Stimulated activated naive CD8-positive, alpha-beta T cell treated with anti-CD3 and anti-CD28 coated beads, Interleukin-15, amount 100 ng/mL, for 72 hours (primary cell): Measurements from ENCODE around the gene CFAP54.

Experiments
- ATAC-seq: fragments of 150-1000 bp; cut with Tn5 transposase; 2 replicates; pipeline ENCODE4 v1.10.0; 2021; ENCODE audit warnings: mild to moderate bottlenecking, moderate library complexity
- DNase-seq, 2 donors: peaks; one replicate each; pipeline ENCODE4 v3.0.0; 2021 to 2022
- H3K27ac Mint-ChIP-seq, 2 donors: one replicate each; pipeline ENCODE4 v1.8.0; 2022; ENCODE audit warnings: mild to moderate bottlenecking in 2 of 2, mixed read lengths in 2 of 2, moderate library complexity in 2 of 2
- H3K27me3 Mint-ChIP-seq: one replicate; pipeline ENCODE4 v1.8.0; 2022; ENCODE audit warnings: mixed read lengths
- H3K4me1 Mint-ChIP-seq: one replicate; pipeline ENCODE4 v1.8.0; 2022; ENCODE audit warnings: mild to moderate bottlenecking, mixed read lengths
- H3K4me3 Mint-ChIP-seq, 2 donors: one replicate each; pipeline ENCODE4 v1.8.0; 2022; ENCODE audit warnings: mild to moderate bottlenecking in 2 of 2, mixed read lengths in 2 of 2, moderate library complexity in 1 of 2
- H3K9me3 Mint-ChIP-seq, 2 donors: one replicate each; pipeline ENCODE4 v1.8.0; 2022; ENCODE audit warnings: mixed read lengths in 2 of 2

CFAP54 gene

GRCh38 chr12:96496944-96497343, 7.6 kb downstream of the CFAP54 start:
- no peak overlapping the region for H3K4me3 Mint-ChIP-seq
- H3K9me3 Mint-ChIP-seq, result no peaks in the 10 kb centered on the region
- DNase-seq (no peak), ATAC-seq (no peak)
- H3K27me3 Mint-ChIP-seq, result no peaks in the 10 kb centered on the region
- H3K4me1 Mint-ChIP-seq, result peaks cover 29% of the 10 kb centered on the region
- H3K27ac Mint-ChIP-seq, result no peak overlapping the region

- no peak for DNase-seq
- no peak overlapping the region for H3K27ac Mint-ChIP-seq
Measured at GRCh38 chr12:96497855-96498254, 8.5 kb downstream of the CFAP54 start.

GRCh38 chr12:96500693-96501092, 11.3 kb downstream of the CFAP54 start:
- Mint-ChIP-seq H3K4me3 (peak overlapping the region in 1 of 2 donors; percentile 20), H3K27me3 (no peaks in the 10 kb centered on the region), H3K27ac (peak overlapping the region; percentile 66 to 94), H3K4me1 (peaks cover 46% of the 10 kb centered on the region), H3K9me3 (no peaks in the 10 kb centered on the region)
- ATAC-seq (no peak), DNase-seq (no peak)

More at GRCh38 chr12:96497855-96498254, 8.5 kb downstream of the CFAP54 start:
- Mint-ChIP-seq H3K4me1 (peaks cover 38% of the 10 kb centered on the region), H3K4me3 (no peak overlapping the region), H3K9me3 (no peaks in the 10 kb centered on the region), H3K27me3 (no peaks in the 10 kb centered on the region)
- no peak for ATAC-seq

DNA sequence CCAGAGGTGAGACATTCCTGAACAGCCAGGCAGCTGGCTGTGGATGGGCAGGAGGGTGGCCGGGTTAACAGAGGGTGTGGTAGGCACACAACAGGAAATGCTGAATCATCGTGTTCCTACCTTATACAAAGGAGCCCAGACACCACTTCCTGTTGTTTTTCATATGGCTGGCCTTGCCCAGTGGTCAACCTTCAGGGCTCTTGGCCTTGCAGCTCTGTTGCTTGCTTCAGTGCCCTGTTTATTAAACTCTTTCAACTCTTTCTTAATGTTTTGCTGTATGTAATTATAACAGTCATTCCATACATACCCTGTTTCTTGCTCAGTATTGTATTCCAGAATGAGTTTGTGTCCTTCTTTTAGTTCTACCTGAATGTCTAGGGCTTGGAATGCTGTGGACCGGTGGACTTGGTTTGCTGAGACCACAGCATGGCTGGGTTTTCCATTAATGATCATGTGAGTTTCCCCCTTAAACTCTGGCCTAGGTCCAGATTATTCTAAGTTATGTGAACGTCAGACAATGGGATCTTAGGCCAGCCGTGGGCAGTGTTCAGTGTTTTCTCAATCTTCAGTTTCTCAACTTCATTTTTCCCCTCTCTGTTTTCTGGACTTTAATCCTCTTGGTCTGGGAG, 11.9 kb downstream of the CFAP54 start:
- ATAC-seq (peak; percentile 87), DNase-seq (peak in 1 of 2 donors; percentile 25)
- H3K27me3 Mint-ChIP-seq, result no peaks in the 10 kb centered on the region
- H3K4me3 Mint-ChIP-seq, result peak overlapping the region; percentile 15 to 20
- peak overlapping the region; percentile 66 to 94 for H3K27ac Mint-ChIP-seq
- no peaks in the 10 kb centered on the region for H3K9me3 Mint-ChIP-seq
- peaks cover 46% of the 10 kb centered on the region for H3K4me1 Mint-ChIP-seq

DNA sequence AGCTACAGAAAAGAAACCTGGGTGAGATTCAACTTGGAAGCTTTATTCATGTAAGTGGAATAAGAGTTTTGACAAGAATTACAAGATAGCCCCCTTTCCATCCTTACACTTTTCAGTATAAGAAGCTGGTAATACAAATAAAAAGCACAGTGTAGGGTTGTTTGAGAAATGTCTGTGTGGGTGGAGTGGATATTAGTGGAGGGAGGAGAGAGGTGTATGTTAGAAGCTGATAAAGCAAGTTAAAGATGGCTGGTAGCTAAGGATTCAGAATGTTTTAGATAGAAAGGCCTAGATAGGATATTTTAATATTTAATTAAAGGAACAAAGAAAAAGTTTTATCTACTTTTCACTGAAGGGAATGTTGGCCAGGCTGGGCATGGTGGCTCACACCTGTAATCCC, 12.5 kb downstream of the CFAP54 start:
- peaks cover 46% of the 10 kb centered on the region for H3K4me1 Mint-ChIP-seq
- DNase-seq (no peak), ATAC-seq (peak; percentile 52)
- H3K9me3 Mint-ChIP-seq, result no peaks in the 10 kb centered on the region
- H3K27me3 Mint-ChIP-seq, result no peaks in the 10 kb centered on the region
- peak overlapping the region; percentile 66 to 94 for H3K27ac Mint-ChIP-seq
- peak overlapping the region in 1 of 2 donors; percentile 14 for H3K4me3 Mint-ChIP-seq

DNA sequence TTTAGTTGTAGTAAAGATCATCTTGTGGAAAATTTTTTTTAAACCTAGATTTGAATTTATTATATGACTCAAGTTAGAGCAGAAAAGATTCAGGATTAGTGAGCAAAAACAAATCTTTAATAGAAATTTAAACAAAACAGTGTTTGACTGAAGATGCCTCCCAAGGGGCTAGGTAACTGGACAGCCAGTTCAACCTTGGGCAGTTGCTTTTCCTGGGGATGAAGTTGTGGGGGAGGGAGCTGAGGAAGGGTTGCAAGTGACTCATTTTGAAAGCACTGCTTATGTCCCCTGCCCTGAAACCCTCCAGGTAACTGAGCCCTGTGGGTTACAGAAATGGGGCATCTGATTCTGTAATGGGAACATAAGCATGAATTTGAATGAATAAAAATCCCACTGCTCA, 13.1 kb downstream of the CFAP54 start:
- Mint-ChIP-seq H3K4me3 (peak overlapping the region; percentile 61 to 65), H3K4me1 (peaks cover 45% of the 10 kb centered on the region), H3K27me3 (no peaks in the 10 kb centered on the region), H3K9me3 (no peaks in the 10 kb centered on the region), H3K27ac (peak overlapping the region; percentile 87 to 89)
- ATAC-seq (peak; percentile 66), DNase-seq (peak in 1 of 2 donors; percentile 27)

DNA sequence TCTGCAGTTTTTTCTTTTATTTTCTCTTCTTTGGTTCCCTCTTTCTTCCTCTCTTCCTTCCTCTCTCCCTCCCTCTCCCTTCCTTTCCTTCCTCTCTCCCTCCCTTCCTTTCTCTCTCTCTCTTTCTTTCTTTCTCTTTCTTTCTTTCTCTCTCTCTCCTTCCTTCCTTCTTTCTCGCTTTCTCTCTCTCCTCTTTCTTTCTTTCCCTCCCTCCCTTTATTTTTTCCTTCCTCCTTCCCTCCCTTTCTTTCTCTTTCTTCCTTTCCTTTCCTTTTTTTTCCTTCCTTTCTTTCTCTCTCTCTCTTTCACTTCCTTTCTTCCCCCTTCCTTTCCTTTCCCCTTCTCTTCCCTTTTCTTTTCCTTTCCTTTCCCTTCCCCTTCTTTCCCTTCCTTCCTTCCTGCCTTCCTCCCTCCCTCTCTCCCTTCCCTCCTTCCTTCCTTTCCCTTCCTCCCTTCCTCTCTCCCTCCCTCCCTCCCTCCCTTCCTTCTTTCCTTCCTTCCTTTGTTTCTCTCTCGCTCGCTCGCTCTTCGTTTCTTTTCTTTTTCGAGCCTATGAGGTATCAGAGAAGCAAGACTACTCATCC, 13.7 kb downstream of the CFAP54 start:
- no peak for ATAC-seq
- H3K4me1 Mint-ChIP-seq, result peaks cover 44% of the 10 kb centered on the region
- H3K4me3 Mint-ChIP-seq, result peak overlapping the region; percentile 61 to 65
- H3K9me3 Mint-ChIP-seq, result no peaks in the 10 kb centered on the region
- no peak for DNase-seq
- no peaks in the 10 kb centered on the region for H3K27me3 Mint-ChIP-seq
- H3K27ac Mint-ChIP-seq, result peak overlapping the region; percentile 87 to 89

DNA sequence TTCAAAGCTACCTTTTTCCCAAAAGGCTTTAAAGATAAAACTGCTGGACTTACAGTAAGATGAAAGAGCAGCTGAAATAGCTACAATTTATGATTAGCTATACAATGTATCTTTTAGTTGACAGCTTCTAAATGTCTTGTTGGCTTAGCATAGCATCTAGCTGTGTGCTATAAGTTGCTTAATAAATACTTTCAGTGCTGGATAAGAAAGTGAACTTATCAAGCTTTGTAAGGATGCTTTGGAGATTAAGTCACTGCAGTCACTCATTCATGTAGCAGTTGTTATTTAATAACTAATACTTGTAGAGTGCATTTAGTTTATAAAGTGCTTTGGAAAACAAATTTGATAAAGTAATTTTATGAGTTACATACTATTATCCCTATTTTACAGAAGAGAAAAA, 14.6 kb downstream of the CFAP54 start:
- peaks cover 43% of the 10 kb centered on the region for H3K4me1 Mint-ChIP-seq
- no peaks in the 10 kb centered on the region for H3K9me3 Mint-ChIP-seq
- H3K27ac Mint-ChIP-seq, result no peak overlapping the region
- no peak for ATAC-seq
- no peak for DNase-seq
- H3K4me3 Mint-ChIP-seq, result no peak overlapping the region
- H3K27me3 Mint-ChIP-seq, result no peaks in the 10 kb centered on the region

DNA sequence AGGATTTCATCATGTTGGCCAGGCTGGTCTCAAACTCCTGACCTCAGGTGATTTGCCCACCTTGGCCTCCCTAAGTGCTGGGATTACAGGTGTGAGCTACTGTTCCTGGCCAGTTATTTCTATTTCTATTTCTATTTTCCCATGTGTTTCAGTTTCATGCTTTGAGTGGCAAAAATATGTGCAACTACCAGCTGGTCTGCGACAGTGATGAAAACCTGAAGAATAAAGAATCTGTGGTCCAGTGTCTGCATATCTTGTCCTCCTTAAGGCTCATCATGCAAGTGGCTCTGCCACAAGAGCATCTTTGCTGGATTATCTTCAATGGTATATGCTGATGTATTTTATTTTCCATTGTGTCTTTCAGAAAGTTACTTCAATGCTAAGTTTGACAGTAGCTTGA, 17.4 kb downstream of the CFAP54 start:
- no peak for DNase-seq
- Mint-ChIP-seq H3K27me3 (no peaks in the 10 kb centered on the region), H3K27ac (no peak overlapping the region), H3K9me3 (no peaks in the 10 kb centered on the region), H3K4me3 (no peak overlapping the region), H3K4me1 (peaks cover 24% of the 10 kb centered on the region)
- no peak for ATAC-seq

- Mint-ChIP-seq H3K27ac (no peak overlapping the region), H3K9me3 (no peaks in the 10 kb centered on the region), H3K4me3 (no peak overlapping the region), H3K4me1 (peaks cover 5% of the 10 kb centered on the region), H3K27me3 (no peaks in the 10 kb centered on the region)
- no peak for ATAC-seq
- no peak for DNase-seq
Measured at GRCh38 chr12:96510306-96510764, 21.0 kb downstream of the CFAP54 start.

- DNase-seq (no peak), ATAC-seq (no peak)
- Mint-ChIP-seq H3K4me3 (no peak overlapping the region), H3K27me3 (no peaks in the 10 kb centered on the region), H3K27ac (no peak overlapping the region), H3K4me1 (peaks cover 19% of the 10 kb centered on the region), H3K9me3 (no peaks in the 10 kb centered on the region)
Measured at GRCh38 chr12:96513166-96513565, 23.8 kb downstream of the CFAP54 start.

DNA sequence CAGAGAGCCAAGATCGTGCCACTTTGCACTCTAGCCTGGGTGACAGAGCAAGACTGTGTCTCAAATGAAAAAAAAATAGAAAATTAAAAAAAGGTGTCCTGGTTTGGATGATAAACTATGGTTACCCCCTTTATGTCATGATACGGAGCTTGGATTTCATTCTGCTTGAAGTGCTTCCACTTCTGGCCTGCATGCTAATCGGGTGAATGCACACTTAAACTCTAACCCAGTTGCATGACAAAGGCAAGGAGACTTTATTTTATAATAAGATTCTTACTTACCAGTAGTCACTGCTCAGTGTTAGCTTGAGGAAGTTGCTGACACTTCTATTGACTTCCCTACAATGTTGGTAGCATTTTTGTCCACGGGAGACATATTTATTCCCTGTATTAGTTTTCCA, 24.3 kb downstream of the CFAP54 start:
- H3K27me3 Mint-ChIP-seq, result no peaks in the 10 kb centered on the region

GRCh38 chr12:96514328-96514727, 25.0 kb downstream of the CFAP54 start:
- Mint-ChIP-seq H3K27me3 (no peaks in the 10 kb centered on the region), H3K27ac (no peak overlapping the region), H3K4me1 (peaks cover 19% of the 10 kb centered on the region), H3K9me3 (no peaks in the 10 kb centered on the region), H3K4me3 (no peak overlapping the region)
- DNase-seq (no peak), ATAC-seq (no peak)

More for the DNA sequence above, 24.3 kb downstream of the CFAP54 start:
- H3K4me1 Mint-ChIP-seq, result peaks cover 19% of the 10 kb centered on the region
- H3K9me3 Mint-ChIP-seq, result no peaks in the 10 kb centered on the region
- ATAC-seq (no peak), DNase-seq (no peak)
- no peak overlapping the region for H3K27ac Mint-ChIP-seq
- no peak overlapping the region for H3K4me3 Mint-ChIP-seq

DNA sequence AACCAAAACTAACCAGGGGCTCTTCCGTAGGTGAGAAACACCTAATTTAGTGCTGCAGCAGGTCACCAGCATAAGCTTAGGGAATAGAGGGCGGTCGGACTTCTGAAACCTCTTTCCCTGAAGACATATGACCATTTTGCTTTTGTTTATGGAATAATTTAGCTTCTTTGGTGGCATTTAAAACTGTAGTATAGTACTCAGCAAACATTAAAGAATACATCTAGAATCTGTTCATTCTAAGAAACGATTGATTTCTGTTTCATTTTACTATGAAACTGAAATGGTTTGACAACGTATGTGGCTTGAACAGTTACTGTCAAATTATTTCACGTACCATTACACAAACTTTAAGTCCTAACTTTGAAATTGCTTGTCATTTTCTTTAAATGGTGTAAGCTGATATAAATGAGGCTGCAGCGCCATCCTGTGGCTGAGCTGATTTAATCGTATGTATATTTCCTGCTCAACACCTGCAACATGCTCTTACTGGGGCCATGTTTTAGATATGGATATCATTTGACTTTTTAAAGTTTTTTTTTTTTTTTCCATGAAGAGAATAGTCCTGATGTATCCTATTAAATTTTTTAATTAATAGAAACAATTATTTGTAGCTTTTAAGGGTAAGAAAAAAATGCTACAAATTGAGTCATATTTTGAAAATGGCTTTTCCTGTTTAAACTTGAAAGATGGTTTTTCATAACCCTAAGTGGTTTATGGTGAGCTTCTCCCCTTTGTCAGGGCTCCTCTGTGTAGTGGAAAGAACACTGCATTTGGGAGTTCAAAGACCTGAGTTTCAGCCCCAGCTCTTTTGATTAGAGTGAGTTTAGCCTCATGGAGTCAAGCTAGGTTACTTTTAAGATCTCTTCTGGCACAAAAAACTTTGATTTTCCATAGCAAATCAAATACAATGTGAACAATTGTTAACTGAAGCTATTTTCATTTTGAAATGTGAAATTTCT, 27.4 kb downstream of the CFAP54 start:
- DNase-seq (peak; percentile 79 to 85), ATAC-seq (peak; percentile 85)
- no peaks in the 10 kb centered on the region for H3K9me3 Mint-ChIP-seq
- no peaks in the 10 kb centered on the region for H3K27me3 Mint-ChIP-seq
- H3K4me3 Mint-ChIP-seq, result peak overlapping the region; percentile 46 to 64
- H3K4me1 Mint-ChIP-seq, result peaks cover 19% of the 10 kb centered on the region
- peak overlapping the region; percentile 50 to 80 for H3K27ac Mint-ChIP-seq

DNA sequence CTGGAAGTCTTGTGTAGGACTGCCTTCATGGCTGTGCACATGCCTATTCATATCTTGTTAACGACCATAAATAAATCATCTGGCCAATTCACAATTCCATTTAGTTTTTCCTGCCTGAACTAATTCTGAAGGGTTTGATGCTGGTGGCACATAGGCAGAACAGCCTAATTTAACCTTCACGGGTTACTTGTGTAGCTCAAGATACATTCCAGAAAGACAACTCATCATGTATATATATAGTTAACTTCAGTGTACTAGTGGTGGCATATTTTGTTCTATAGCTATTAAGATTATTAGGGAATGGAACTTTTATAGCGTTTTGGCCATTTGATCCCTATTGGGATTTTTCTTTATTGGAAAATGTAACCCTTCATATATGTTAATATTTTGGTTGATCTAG, 31.4 kb downstream of the CFAP54 start:
- H3K9me3 Mint-ChIP-seq, result no peaks in the 10 kb centered on the region
- peaks cover 19% of the 10 kb centered on the region for H3K4me1 Mint-ChIP-seq
- no peak overlapping the region for H3K27ac Mint-ChIP-seq
- DNase-seq (no peak), ATAC-seq (no peak)
- H3K27me3 Mint-ChIP-seq, result no peaks in the 10 kb centered on the region
- H3K4me3 Mint-ChIP-seq, result no peak overlapping the region
